Measurements from ENCODE around the gene VEPH1. TPM values are rescaled to one million over a fixed set of nuclear protein-coding genes. Genes with fewer than 3 reads are reported as not detected.

VEPH1 gene
- total RNA-seq, 5 donors from 2014 or later (not counting 1 experiment from before 2014, with no cell fraction given): 0.33 to 0.67 (median 0.35) TPM; not detected in 2

- no peak overlapping the region for H3K27ac Mint-ChIP-seq
- H3K9me3 ChIP-seq: no peaks in the 10 kb centered on the region
- H3K27me3 ChIP-seq (replicated peaks in 1 of 2; ENCODE audit: control insufficient read depth in 2 of 2, extremely low read depth in 1 of 2, insufficient read depth in 2 of 2, low read length in 1 of 2): no peaks in the 10 kb centered on the region
- POLR2A ChIA-PET: interaction anchor here in 1 of 2 donors (0.6 kb wide), 1 partner anchor 411 kb away, joined by 3 read pairs; no protein-coding TSS in a partner anchor
- no peaks in the 10 kb centered on the region for H3K9me3 Mint-ChIP-seq
- no CpG with 5 or more reads among the region's 1 CpG for WGBS (ENCODE audit: insufficient coverage)
- H3K4me3 ChIP-seq (ENCODE audit: control insufficient read depth in 1 of 2, extremely low read depth in 1 of 2, low read length in 1 of 2): no peak overlapping the region
- no peaks in the 10 kb centered on the region for H3K36me3 ChIP-seq (ENCODE audit: control insufficient read depth in 2 of 2, extremely low read depth in 1 of 2, insufficient read depth in 1 of 2, low read length in 1 of 2)
- H3K4me1 Mint-ChIP-seq: peaks cover 0 to 4% (median 0%) of the 10 kb centered on the region in 3 donors
- H3K27me3 Mint-ChIP-seq: no peaks in the 10 kb centered on the region
- no peak overlapping the region for H3K4me3 Mint-ChIP-seq
- CTCF ChIA-PET: no interaction called here
- DNase-seq (no peak), ATAC-seq (replicated peaks in 1 of 4) (no peak)
- no peak overlapping the region for H3K27ac ChIP-seq (ENCODE audit: low read length)
- H3K4me1 ChIP-seq (ENCODE audit: control insufficient read depth in 1 of 2, extremely low read depth in 1 of 2, insufficient read depth in 2 of 2, low read length in 2 of 2): no peaks in the 10 kb centered on the region
- H3K36me3 Mint-ChIP-seq: no peaks in the 10 kb centered on the region
Measured at GRCh38 chr3:157220211-157220610, 283.0 kb downstream of the VEPH1 start.

GRCh38 chr3:157219215-157219614 is 284.0 kb downstream of the VEPH1 start:
- no peak for DNase-seq
- Mint-ChIP-seq H3K4me1 (no peaks in the 10 kb centered on the region), H3K36me3 (no peaks in the 10 kb centered on the region), H3K27me3 (no peaks in the 10 kb centered on the region), H3K27ac (no peak overlapping the region), H3K9me3 (no peaks in the 10 kb centered on the region), H3K4me3 (no peak overlapping the region)
- no peak for ATAC-seq (replicated peaks in 1 of 4)
- Histone ChIP-seq H3K9me3 (no peaks in the 10 kb centered on the region), H3K27ac (ENCODE audit: low read length) (no peak overlapping the region), H3K36me3 (ENCODE audit: control insufficient read depth in 2 of 2, extremely low read depth in 1 of 2, insufficient read depth in 1 of 2, low read length in 1 of 2) (no peaks in the 10 kb centered on the region), H3K4me3 (ENCODE audit: control insufficient read depth in 1 of 2, extremely low read depth in 1 of 2, low read length in 1 of 2) (no peak overlapping the region), H3K27me3 (replicated peaks in 1 of 2; ENCODE audit: control insufficient read depth in 2 of 2, extremely low read depth in 1 of 2, insufficient read depth in 2 of 2, low read length in 1 of 2) (no peaks in the 10 kb centered on the region), H3K4me1 (ENCODE audit: control insufficient read depth in 1 of 2, extremely low read depth in 1 of 2, insufficient read depth in 2 of 2, low read length in 2 of 2) (no peaks in the 10 kb centered on the region)
- ChIA-PET CTCF (no interaction called here), POLR2A (no interaction called here)
- WGBS (ENCODE audit: insufficient coverage): 83% methylated on average over 1 of the region's 3 CpGs

Other genes with a start within 250 kb of the VEPH1 start
- under 1 TPM in 3 of 5 donors, not detected in 2; 0.18 to 0.25 (median 0.20) TPM for gene PTX3, start 66.6 kb downstream of the VEPH1 start, total RNA-seq